ENCODE results near the gene TRIM49C. TPM values are rescaled to one million over a fixed set of nuclear protein-coding genes. Genes with fewer than 3 reads are reported as not detected.
"Not testable (repeated sequence)": the region's sequence is repeated elsewhere in the genome, so short reads cannot be mapped to it uniquely, and the experiment has no call there.

TRIM49C gene, protein sequence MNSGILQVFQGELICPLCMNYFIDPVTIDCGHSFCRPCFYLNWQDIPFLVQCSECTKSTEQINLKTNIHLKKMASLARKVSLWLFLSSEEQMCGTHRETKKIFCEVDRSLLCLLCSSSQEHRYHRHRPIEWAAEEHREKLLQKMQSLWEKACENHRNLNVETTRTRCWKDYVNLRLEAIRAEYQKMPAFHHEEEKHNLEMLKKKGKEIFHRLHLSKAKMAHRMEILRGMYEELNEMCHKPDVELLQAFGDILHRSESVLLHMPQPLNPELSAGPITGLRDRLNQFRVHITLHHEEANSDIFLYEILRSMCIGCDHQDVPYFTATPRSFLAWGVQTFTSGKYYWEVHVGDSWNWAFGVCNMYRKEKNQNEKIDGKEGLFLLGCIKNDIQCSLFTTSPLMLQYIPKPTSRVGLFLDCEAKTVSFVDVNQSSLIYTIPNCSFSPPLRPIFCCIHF
- not detected in 2 replicates for total RNA-seq

- intact Hi-C loops (cut with micrococcal nuclease); H3K27ac Mint-ChIP-seq; H3K4me3 Mint-ChIP-seq; H3K27me3 Mint-ChIP-seq; DNase-seq; H3K36me3 Mint-ChIP-seq (ENCODE audit: low read depth); H3K9me3 Mint-ChIP-seq; H3K4me1 Mint-ChIP-seq: not testable (repeated sequence)
Measured at GRCh38 chr11:90030806-90031205, at the start of gene TRIM49C. Gene TRIM49C, plus strand, starts transcription at chr11:90031106. Its CDS starts 4,106 bp downstream, at chr11:90035212.

GRCh38 chr11:90024184-90024583 lies 6.7 kb upstream of the TRIM49C start:
- not testable (repeated sequence) for H3K36me3 Mint-ChIP-seq (ENCODE audit: low read depth); H3K4me1 Mint-ChIP-seq

GRCh38 chr11:90051591-90052209 lies 20.8 kb downstream of the TRIM49C start:
- H3K9me3 Mint-ChIP-seq; H3K27ac Mint-ChIP-seq; H3K4me3 Mint-ChIP-seq; DNase-seq; intact Hi-C loops (cut with micrococcal nuclease); H3K36me3 Mint-ChIP-seq (ENCODE audit: low read depth); H3K27me3 Mint-ChIP-seq; H3K4me1 Mint-ChIP-seq: not testable (repeated sequence)

More at GRCh38 chr11:90024184-90024583, 6.7 kb upstream of the TRIM49C start:
- H3K27ac Mint-ChIP-seq; H3K27me3 Mint-ChIP-seq; H3K9me3 Mint-ChIP-seq; DNase-seq; H3K4me3 Mint-ChIP-seq; intact Hi-C loops (cut with micrococcal nuclease): not testable (repeated sequence)

- H3K36me3 Mint-ChIP-seq (ENCODE audit: low read depth); intact Hi-C loops (cut with micrococcal nuclease); H3K9me3 Mint-ChIP-seq; DNase-seq; H3K4me1 Mint-ChIP-seq; H3K27me3 Mint-ChIP-seq; H3K4me3 Mint-ChIP-seq; H3K27ac Mint-ChIP-seq: not testable (repeated sequence)
Measured at GRCh38 chr11:90052311-90052710, 21.4 kb downstream of the TRIM49C start.

DNA sequence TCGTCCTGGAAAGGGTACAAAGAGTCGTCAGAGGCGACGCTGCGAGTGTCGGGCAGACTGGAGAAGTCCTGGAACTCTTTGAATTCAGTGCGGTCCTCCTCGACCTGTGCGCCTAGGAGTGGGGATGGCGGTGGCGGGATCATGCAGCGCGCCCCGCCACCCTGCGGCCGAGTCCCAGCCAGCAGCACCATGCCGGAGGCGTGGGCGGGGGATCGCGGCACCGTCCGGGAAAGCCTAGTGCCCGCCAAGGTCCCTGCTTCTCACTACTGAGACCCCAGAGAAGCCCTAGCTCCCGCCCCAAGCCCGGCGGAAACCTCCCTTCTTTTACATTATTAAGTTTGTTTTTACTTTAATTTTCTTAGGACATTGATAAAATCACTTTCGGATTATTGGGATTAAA lies 22.6 kb downstream of the TRIM49C start:
- H3K4me3 Mint-ChIP-seq; intact Hi-C loops (cut with micrococcal nuclease); H3K9me3 Mint-ChIP-seq; DNase-seq; H3K36me3 Mint-ChIP-seq (ENCODE audit: low read depth); H3K4me1 Mint-ChIP-seq; H3K27me3 Mint-ChIP-seq; H3K27ac Mint-ChIP-seq: not testable (repeated sequence)

- H3K9me3 Mint-ChIP-seq; intact Hi-C loops (cut with micrococcal nuclease); H3K4me1 Mint-ChIP-seq; H3K27me3 Mint-ChIP-seq; H3K36me3 Mint-ChIP-seq (ENCODE audit: low read depth); H3K27ac Mint-ChIP-seq; H3K4me3 Mint-ChIP-seq; DNase-seq: not testable (repeated sequence)
Measured at GRCh38 chr11:90085650-90086049, 54.7 kb downstream of the TRIM49C start, which contains the start of gene UBTFL1. Gene UBTFL1, plus strand, starts transcription at chr11:90085950. Its CDS starts 0 bp downstream, at chr11:90085950.

DNA sequence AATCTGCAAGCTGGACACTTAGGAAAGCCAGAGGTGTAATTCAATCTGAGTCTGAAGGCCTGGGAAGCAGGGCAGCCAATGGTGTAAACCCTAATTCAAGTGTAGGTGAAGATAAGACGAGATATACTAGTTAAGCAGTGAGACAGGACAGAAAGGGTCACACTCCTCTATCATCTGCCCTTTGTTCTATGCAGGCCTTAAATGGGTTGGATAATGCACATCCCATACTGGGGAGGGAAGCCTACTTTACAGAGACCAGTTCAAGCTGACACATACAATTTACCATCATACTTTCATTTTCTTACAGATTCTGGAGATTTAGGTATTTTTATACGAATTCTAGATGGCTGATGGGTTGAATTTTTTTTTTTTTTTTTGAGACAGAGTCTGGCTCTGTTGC lies 57.8 kb downstream of the TRIM49C start:
- intact Hi-C loops (cut with micrococcal nuclease); H3K9me3 Mint-ChIP-seq; H3K36me3 Mint-ChIP-seq (ENCODE audit: low read depth); DNase-seq; H3K27ac Mint-ChIP-seq; H3K4me1 Mint-ChIP-seq; H3K27me3 Mint-ChIP-seq; H3K4me3 Mint-ChIP-seq: not testable (repeated sequence)

Other genes starting within 250 kb of the TRIM49C start
- not detected in 2 replicates for gene TRIM49, start 222.5 kb upstream of the TRIM49C start, total RNA-seq
- gene TRIM64B, start 152.6 kb upstream of the TRIM49C start, total RNA-seq = not detected in 2 replicates
- not detected in 2 replicates for gene TRIM49D1, start 108.9 kb upstream of the TRIM49C start, total RNA-seq
- gene TRIM49D2, start 107.0 kb upstream of the TRIM49C start, total RNA-seq = not detected in 2 replicates
- not detected in 2 replicates for gene TRIM64, start 65.1 kb upstream of the TRIM49C start, total RNA-seq
- gene UBTFL1, start 54.8 kb downstream of the TRIM49C start, total RNA-seq = not detected in 2 replicates
- gene NAALAD2, start 103.6 kb downstream of the TRIM49C start, total RNA-seq = not detected in 2 replicates
- 142 and 149 TPM in 2 replicates for gene CHORDC1, start 191.9 kb downstream of the TRIM49C start, total RNA-seq

All from activated CD4-positive, alpha-beta T cell treated with anti-CD3 and anti-CD28 coated beads, Interleukin-2, amount 10 ng/mL, durations not matched to agents 24 days and 14 days (primary cell).